Measurements from ENCODE around the gene GSTA4.

Gene GSTA4

GRCh38 chr6:53041356-53041755 lies 46.3 kb upstream of the GSTA4 start:
- Histone ChIP-seq H3K9me3 (no peaks in the 10 kb centered on the region), H3K36me3 (peaks cover 16% of the 10 kb centered on the region), H3K4me3 (ENCODE audit: low read depth, low read length) (no peak overlapping the region), H3K4me1 (no peaks in the 10 kb centered on the region), H3K27me3 (no peaks in the 10 kb centered on the region)
- no peak for DNase-seq
- TF ChIP-seq, protein P1, sequence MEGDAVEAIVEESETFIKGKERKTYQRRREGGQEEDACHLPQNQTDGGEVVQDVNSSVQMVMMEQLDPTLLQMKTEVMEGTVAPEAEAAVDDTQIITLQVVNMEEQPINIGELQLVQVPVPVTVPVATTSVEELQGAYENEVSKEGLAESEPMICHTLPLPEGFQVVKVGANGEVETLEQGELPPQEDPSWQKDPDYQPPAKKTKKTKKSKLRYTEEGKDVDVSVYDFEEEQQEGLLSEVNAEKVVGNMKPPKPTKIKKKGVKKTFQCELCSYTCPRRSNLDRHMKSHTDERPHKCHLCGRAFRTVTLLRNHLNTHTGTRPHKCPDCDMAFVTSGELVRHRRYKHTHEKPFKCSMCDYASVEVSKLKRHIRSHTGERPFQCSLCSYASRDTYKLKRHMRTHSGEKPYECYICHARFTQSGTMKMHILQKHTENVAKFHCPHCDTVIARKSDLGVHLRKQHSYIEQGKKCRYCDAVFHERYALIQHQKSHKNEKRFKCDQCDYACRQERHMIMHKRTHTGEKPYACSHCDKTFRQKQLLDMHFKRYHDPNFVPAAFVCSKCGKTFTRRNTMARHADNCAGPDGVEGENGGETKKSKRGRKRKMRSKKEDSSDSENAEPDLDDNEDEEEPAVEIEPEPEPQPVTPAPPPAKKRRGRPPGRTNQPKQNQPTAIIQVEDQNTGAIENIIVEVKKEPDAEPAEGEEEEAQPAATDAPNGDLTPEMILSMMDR (IDR thresholded peaks at IDR 0.05; ENCODE audit: low read depth, low read length) = no peak

- H3K36me3 ChIP-seq = peaks cover 22% of the 10 kb centered on the region
- no peaks in the 10 kb centered on the region for H3K9me3 ChIP-seq
- H3K4me3 ChIP-seq (ENCODE audit: low read depth, low read length) = no peak overlapping the region
- no peaks in the 10 kb centered on the region for H3K27me3 ChIP-seq
- H3K4me1 ChIP-seq = no peaks in the 10 kb centered on the region
- no peak for DNase-seq
- TF ChIP-seq, protein P1 (IDR thresholded peaks at IDR 0.05; ENCODE audit: low read depth, low read length) = no peak
Measured at GRCh38 chr6:53038596-53038995, 43.5 kb upstream of the GSTA4 start.

DNA sequence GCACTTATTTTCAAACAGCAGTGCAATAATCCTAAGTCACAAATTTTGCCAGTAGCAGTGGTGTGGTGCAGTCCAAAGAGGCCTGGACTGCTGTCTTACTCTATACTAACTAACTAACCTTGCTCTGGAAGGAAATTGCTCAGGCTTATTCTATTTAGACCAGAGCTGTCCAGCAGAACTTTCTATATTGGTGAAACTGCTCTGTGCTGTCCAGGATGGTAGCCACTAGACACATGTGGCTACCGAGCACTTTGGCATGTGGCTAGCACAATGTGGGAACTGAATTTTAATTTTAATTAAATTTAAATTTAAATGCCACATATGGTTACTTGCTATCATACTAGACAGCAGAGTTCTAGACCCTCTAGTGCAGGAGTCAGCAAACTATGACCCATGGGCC lies 43.1 kb upstream of the GSTA4 start:
- peaks cover 23% of the 10 kb centered on the region for H3K36me3 ChIP-seq
- no peaks in the 10 kb centered on the region for H3K27me3 ChIP-seq
- H3K9me3 ChIP-seq = no peaks in the 10 kb centered on the region
- no peaks in the 10 kb centered on the region for H3K4me1 ChIP-seq
- H3K4me3 ChIP-seq (ENCODE audit: low read depth, low read length) = no peak overlapping the region
- no peak for DNase-seq
- TF ChIP-seq, protein P1 (IDR thresholded peaks at IDR 0.05; ENCODE audit: low read depth, low read length) = no peak

- Histone ChIP-seq H3K4me1 (no peaks in the 10 kb centered on the region), H3K4me3 (ENCODE audit: low read depth, low read length) (no peak overlapping the region), H3K36me3 (peaks cover 30% of the 10 kb centered on the region), H3K9me3 (no peaks in the 10 kb centered on the region), H3K27me3 (no peaks in the 10 kb centered on the region)
- DNase-seq = no peak
- TF ChIP-seq, protein P1 (IDR thresholded peaks at IDR 0.05; ENCODE audit: low read depth, low read length) = no peak
Measured at GRCh38 chr6:53035549-53036213, 40.6 kb upstream of the GSTA4 start.

- Histone ChIP-seq H3K4me3 (ENCODE audit: low read depth, low read length) (no peak overlapping the region), H3K4me1 (no peaks in the 10 kb centered on the region), H3K9me3 (no peaks in the 10 kb centered on the region), H3K36me3 (peaks cover 21% of the 10 kb centered on the region), H3K27me3 (no peaks in the 10 kb centered on the region)
- TF ChIP-seq, protein P1 (IDR thresholded peaks at IDR 0.05; ENCODE audit: low read depth, low read length) = no peak
- DNase-seq = no peak
Measured at GRCh38 chr6:53033764-53034163, 38.7 kb upstream of the GSTA4 start.

DNA sequence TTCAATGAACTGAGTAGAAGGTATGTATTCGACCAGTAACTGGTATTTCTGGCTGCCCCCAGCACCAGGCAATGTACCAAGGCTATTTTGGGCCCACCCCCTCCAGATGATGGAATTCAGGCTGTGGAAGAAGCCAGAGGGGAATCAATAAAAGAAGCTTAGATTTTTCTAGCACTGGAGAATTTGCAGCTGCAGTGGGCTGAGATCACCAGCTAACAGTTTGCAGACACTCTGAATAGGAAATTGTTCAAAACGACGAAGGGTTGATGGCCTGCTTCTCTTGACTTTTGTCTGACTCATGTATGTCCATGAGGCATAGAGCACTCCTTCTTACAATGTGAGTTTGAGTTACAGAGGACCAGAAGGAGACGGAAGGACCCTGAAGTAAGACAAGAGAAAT lies 37.8 kb upstream of the GSTA4 start:
- Histone ChIP-seq H3K27me3 (no peaks in the 10 kb centered on the region), H3K4me3 (ENCODE audit: low read depth, low read length) (no peak overlapping the region), H3K9me3 (no peaks in the 10 kb centered on the region), H3K4me1 (no peaks in the 10 kb centered on the region), H3K36me3 (peaks cover 26% of the 10 kb centered on the region)
- TF ChIP-seq, protein P1 (IDR thresholded peaks at IDR 0.05; ENCODE audit: low read depth, low read length) = no peak
- no peak for DNase-seq
